Keratinocyte (primary cell): ENCODE measurements around the gene PCBD1. TPM values are rescaled to one million over a fixed set of nuclear protein-coding genes. Genes with fewer than 3 reads are reported as not detected.
A peak's percentile ranks its signal among the peaks of the same experiment; 100 is the strongest.
"Not testable (repeated sequence)": the region's sequence is repeated elsewhere in the genome, so short reads cannot be mapped to it uniquely, and the experiment has no call there.

Experiments used
- DNase-seq: peaks from one replicate; pipeline ENCODE4 v3.0.0-alpha.2; 2011; ENCODE audit warnings: low read depth, missing footprints, low spot score
- FAIRE-seq: peaks from 2 replicates; lab custom pipeline; 2011; peaks lifted over from hg19 to GRCh38; lab: Jason Lieb, UNC
- H2AFZ ChIP-seq: 2 replicates; pipeline ENCODE4 v1.6.0; 2012; ENCODE audit warnings: low read length, control low read depth, inconsistent platforms; ENCODE audit not compliant: control insufficient read depth
- H3K27ac ChIP-seq: 2 replicates; pipeline ENCODE4 v1.5.1; 2011; ENCODE audit warnings: low read length; ENCODE audit not compliant: control insufficient read depth, insufficient read depth
- H3K27me3 ChIP-seq: 3 replicates; pipeline ENCODE4 v1.6.0; 2011; ENCODE audit warnings: low read length; ENCODE audit not compliant: control insufficient read depth, insufficient read depth; ENCODE audit errors: extremely low read depth
- H3K36me3 ChIP-seq, 2 experiments: 2 replicates in 1 of 2; 3 replicates in 1 of 2; pipeline ENCODE4 v1.5.1; 2011; ENCODE audit warnings: low read length in 2 of 2, mild to moderate bottlenecking in 1 of 2; ENCODE audit not compliant: control insufficient read depth in 2 of 2, insufficient read depth in 2 of 2; ENCODE audit errors: extremely low read depth in 1 of 2
- H3K4me1 ChIP-seq: 3 replicates; pipeline ENCODE4 v1.5.1; 2011; ENCODE audit warnings: low read length; ENCODE audit not compliant: control insufficient read depth, insufficient read depth; ENCODE audit errors: extremely low read depth
- H3K4me2 ChIP-seq: 3 replicates; pipeline ENCODE4 v1.6.0; 2011; ENCODE audit warnings: low read depth, low read length; ENCODE audit not compliant: control insufficient read depth, insufficient read depth; ENCODE audit errors: extremely low read depth
- H3K4me3 ChIP-seq, 3 experiments: fragments of 200-600 bp in 1 of 3; sonication (generic) in 1 of 3; 2 replicates in 2 of 3; 3 replicates in 1 of 3; pipeline ENCODE4 v1.5.1; 2011 to 2016; ENCODE audit warnings: low read length in 3 of 3, mild to moderate bottlenecking in 3 of 3, control low read depth in 2 of 3, inconsistent platforms in 1 of 3, low read depth in 1 of 3, mixed read lengths in 1 of 3, mixed run types in 1 of 3, moderate library complexity in 1 of 3; ENCODE audit not compliant: control insufficient read depth in 2 of 3, insufficient read depth in 2 of 3; ENCODE audit errors: extremely low read depth in 1 of 3
- H3K79me2 ChIP-seq: 2 replicates; pipeline ENCODE4 v1.6.0; 2012; ENCODE audit warnings: low read length; ENCODE audit not compliant: control insufficient read depth, insufficient read depth
- H3K9ac ChIP-seq: 3 replicates; pipeline ENCODE4 v1.6.0; 2011; ENCODE audit warnings: low read length; ENCODE audit not compliant: control insufficient read depth, insufficient read depth; ENCODE audit errors: extremely low read depth
- H3K9me1 ChIP-seq: 3 replicates; pipeline ENCODE4 v1.6.0; 2011; ENCODE audit warnings: low read length; ENCODE audit not compliant: control insufficient read depth, insufficient read depth; ENCODE audit errors: extremely low read depth
- H3K9me3 ChIP-seq: 2 replicates; pipeline ENCODE4 v1.5.1; 2012; ENCODE audit warnings: low read depth, low read length; ENCODE audit not compliant: control insufficient read depth
- H4K20me1 ChIP-seq: 3 replicates; pipeline ENCODE4 v1.6.0; 2011; ENCODE audit warnings: low read length; ENCODE audit not compliant: control insufficient read depth, insufficient read depth; ENCODE audit errors: extremely low read depth
- EZH2 ChIP-seq: IDR thresholded peaks from one replicate; pipeline ENCODE4 v1.6.1; 2012; ENCODE audit warnings: inconsistent platforms, mild to moderate bottlenecking, low read length, moderate library complexity
- dilution Hi-C: fragments of 300-500 bp; cut with MboI; formaldehyde crosslinking; loops from one replicate; pipeline ENCODE4 v1.7.0; 2020; ENCODE audit warnings: low sequenced_read_pairs; ENCODE audit not compliant: extremely low pct_ligation_motif_present
- polyA plus RNA-seq, 5 experiments: library from polyadenylated mRNA; depleted of rRNA in 3 of 5; stranded (reverse) in 3 of 5; stranded (forward) in 1 of 5; unstranded in 1 of 5; fragments of >200 nt; gene quantifications; 1 replicate in 1 of 5; 2 replicates in 3 of 5; 3 replicates in 1 of 5; pipeline versions ENCODE4 v1.2.1 to v1.2.3, GENCODE V29; 2011 to 2012; ENCODE audit warnings: missing spikeins in 2 of 5, low read depth in 1 of 5, low replicate concordance in 1 of 5
- TF ChIP-seq, protein P1 (sequence below), 3 experiments: IDR thresholded peaks in 1 of 3; conservative IDR thresholded peaks in 1 of 3; optimal IDR thresholded peaks in 1 of 3; 2 replicates in 2 of 3; 3 replicates in 1 of 3; pipeline versions ENCODE3 to v1.5.1; 2011; ENCODE audit warnings: low read length in 3 of 3, mild to moderate bottlenecking in 3 of 3, moderate library complexity in 2 of 3, control low read depth in 1 of 3, inconsistent platforms in 1 of 3; ENCODE audit not compliant: insufficient read depth in 2 of 3; ENCODE audit errors: extremely low read depth in 1 of 3

Gene PCBD1
- polyA plus RNA-seq, 1 donor (not counting 4 experiments of a cell fraction or from before 2014, with no cell fraction given) = 41.5 TPM

DNA sequence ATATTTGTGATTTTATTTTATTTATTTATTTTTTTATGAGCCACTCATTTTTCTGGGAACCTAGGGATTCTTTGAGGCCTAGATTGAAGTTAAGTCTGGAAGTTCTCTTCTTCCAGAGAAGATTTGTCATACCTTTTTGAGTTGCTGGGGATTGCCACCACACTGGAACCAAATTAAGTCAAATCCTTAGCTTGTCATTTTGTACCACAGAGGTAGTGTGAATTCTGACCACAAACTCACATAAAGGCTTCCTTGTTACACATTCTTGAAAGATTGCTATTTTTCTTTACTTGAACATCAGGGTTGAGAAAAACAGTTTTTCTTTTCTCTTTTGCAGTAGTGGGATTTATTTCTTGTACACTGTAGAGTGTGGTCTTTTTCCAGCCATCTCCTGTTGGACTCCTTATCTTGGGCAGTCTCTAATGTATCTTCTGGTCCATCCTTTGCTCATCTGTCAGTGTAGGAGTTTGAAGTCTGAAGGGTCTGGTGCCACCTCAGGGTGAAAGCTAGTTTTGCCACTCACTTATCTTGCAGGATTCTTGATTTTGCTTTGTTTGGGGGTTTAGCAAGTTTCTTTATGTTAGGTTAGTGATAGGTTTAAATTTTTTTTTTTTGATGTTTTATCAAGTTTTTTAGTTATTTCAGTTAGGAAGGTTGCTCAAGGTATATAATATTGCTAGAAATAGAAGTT is 24.8 kb downstream of the PCBD1 start:
- Histone ChIP-seq H3K4me3 (no peak overlapping the region), H3K4me2 (no peak overlapping the region), H3K9me3 (no peaks in the 10 kb centered on the region), H3K9me1 (no peaks in the 10 kb centered on the region), H3K36me3 (peaks cover 6 to 19% of the 10 kb centered on the region in 2 experiments), H3K4me1 (peaks cover 8% of the 10 kb centered on the region), H2AFZ (no peak overlapping the region), H3K79me2 (no peaks in the 10 kb centered on the region), H3K9ac (no peak overlapping the region), H3K27me3 (no peaks in the 10 kb centered on the region), H3K27ac (no peak overlapping the region), H4K20me1 (no peaks in the 10 kb centered on the region)
- FAIRE-seq (peak; percentile 43), DNase-seq (no peak)
- TF ChIP-seq, protein P1, sequence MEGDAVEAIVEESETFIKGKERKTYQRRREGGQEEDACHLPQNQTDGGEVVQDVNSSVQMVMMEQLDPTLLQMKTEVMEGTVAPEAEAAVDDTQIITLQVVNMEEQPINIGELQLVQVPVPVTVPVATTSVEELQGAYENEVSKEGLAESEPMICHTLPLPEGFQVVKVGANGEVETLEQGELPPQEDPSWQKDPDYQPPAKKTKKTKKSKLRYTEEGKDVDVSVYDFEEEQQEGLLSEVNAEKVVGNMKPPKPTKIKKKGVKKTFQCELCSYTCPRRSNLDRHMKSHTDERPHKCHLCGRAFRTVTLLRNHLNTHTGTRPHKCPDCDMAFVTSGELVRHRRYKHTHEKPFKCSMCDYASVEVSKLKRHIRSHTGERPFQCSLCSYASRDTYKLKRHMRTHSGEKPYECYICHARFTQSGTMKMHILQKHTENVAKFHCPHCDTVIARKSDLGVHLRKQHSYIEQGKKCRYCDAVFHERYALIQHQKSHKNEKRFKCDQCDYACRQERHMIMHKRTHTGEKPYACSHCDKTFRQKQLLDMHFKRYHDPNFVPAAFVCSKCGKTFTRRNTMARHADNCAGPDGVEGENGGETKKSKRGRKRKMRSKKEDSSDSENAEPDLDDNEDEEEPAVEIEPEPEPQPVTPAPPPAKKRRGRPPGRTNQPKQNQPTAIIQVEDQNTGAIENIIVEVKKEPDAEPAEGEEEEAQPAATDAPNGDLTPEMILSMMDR (optimal IDR thresholded peaks at IDR 0.05 in 1 of 3, IDR thresholded peaks at IDR 0.05 in 1 of 3, conservative IDR thresholded peaks at IDR 0.05 in 1 of 3; ENCODE audit: extremely low read depth in 1 of 3, insufficient read depth in 2 of 3, low read length in 3 of 3) = no peak
- TF ChIP-seq EZH2 = no peak
- dilution Hi-C loops = no loop called here

DNA sequence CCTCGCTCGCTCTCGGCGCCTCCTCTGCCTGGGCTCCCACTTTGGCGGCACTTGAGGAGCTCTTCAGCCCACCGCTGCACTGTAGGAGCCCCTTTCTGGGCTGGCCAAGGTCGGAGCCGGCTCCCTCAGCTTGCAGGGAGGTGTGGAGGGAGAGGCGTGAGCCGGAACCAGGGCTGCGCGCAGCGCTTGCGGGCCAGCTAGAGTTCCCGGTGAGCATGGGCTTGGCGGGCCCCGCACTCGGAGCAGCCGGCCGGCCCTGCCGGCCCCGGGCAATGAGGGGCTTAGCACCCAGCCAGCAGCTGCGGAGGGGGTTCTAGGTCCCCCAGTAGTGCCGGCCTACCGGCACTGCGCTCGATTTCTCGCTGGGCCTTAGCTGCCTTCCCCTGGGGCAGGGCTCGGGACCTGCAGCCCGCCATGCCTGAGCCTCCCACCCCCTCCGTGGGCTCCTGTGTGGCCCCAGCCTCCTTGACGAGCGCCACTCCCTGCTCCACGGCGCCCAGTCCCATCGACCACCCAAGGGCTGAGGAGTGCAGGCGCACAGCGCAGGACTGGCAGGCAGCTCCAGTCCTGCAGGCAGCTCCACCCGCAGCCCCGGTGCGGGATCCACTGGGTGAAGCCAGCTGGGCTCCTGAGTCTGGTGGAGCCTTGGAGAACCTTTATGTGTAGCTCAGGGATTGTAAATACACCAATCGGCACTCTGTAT is 26.7 kb downstream of the PCBD1 start:
- peaks cover 8 to 23% of the 10 kb centered on the region in 2 experiments for H3K36me3 ChIP-seq
- H3K9ac ChIP-seq, H3K79me2 ChIP-seq, H3K4me3 ChIP-seq, H4K20me1 ChIP-seq, H3K9me3 ChIP-seq, FAIRE-seq, H3K4me2 ChIP-seq, H2AFZ ChIP-seq, H3K9me1 ChIP-seq, DNase-seq, H3K27me3 ChIP-seq, dilution Hi-C loops, H3K27ac ChIP-seq, H3K4me1 ChIP-seq: not testable (repeated sequence)
